K562 treated with DMSO at 1 percent for 24 hours (cell line): ENCODE data around the gene MBLAC2. TPM values are rescaled to one million over a fixed set of nuclear protein-coding genes. Genes with fewer than 3 reads are reported as not detected.

Experiments
- total RNA-seq: library from RNA; unstranded; fragments of 300-600 nt; gene quantifications from 2 replicates; pipeline ENCODE4 v1.2.3, GENCODE V29; 2022; ENCODE audit warnings: low read depth; ENCODE audit not compliant: insufficient read depth

Gene MBLAC2
- 6.8 and 9.2 TPM in 2 replicates for total RNA-seq

GRCh38 chr5:90474235-90475107 is at the start of gene MBLAC2, which contains the start of gene POLR3G:
TSS of gene MBLAC2 (minus strand) at chr5:90474771. CDS start at chr5:90474292, 479 bp downstream.
TSS of gene POLR3G (plus strand) at chr5:90474864. CDS start at chr5:90485568, 10,704 bp downstream.

DNA sequence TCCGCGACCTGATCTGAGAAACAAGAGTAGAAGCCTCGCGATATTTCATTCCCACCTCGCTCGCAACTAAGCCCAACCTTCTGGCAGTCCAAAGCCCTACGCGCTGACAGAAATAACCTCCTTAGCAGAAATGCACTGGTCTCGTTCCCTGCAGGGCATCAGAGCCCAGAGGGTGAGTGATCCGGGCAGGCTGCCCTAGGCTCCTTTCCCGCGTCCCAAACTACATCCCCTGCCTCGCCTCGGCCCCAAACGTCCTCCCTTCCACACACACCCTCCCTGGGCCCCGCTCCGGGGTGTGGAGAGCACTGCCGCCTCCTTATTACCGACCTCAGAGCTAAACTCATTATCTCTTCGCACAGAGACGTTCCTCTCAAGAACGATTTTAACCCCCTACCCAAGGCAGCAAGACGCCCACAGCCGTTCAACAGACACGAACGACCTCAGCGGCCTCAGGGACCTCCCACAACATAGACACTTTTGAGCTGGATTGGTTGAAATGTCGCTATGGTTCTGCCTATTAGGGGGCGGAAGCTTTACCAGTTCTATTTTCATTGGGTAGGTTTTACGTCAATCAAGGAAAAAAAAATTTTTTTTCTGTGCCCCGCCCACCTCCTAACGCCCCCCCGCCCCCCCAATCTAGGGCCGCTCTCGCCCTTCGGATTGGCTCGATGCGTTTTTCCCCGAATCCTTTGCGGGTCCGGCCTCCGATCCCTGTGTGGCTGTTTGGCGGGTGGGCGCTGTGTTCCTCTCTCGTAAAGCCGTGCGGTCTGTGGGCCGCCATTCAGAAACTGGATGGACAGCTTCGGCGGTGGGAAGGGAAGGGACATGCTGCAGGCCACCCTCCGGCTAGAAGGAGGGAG is 65.0 kb downstream of the MBLAC2 start, which contains the start of gene CETN3:
Gene CETN3 (minus strand): TSS at position 439 of the 860 bp plus-strand sequence. CDS start 95 bp downstream, at position 344.

Other genes starting within 250 kb of the MBLAC2 start
- gene CETN3, start 65.0 kb downstream of the MBLAC2 start, total RNA-seq = 19.0 and 22.9 TPM in 2 replicates
- gene POLR3G, start 93 bp upstream of the MBLAC2 start, total RNA-seq = 4.6 and 6.4 TPM in 2 replicates
- 19.9 and 20.2 TPM in 2 replicates for gene LYSMD3, start 54.8 kb upstream of the MBLAC2 start, total RNA-seq
- 10.0 and 11.4 TPM in 2 replicates for gene ADGRV1, start 84.0 kb upstream of the MBLAC2 start, total RNA-seq